GM12874 (cell line): ENCODE data around the gene CLEC5A.

Experiments
- TF ChIP-seq, protein P1 (sequence below): IDR thresholded peaks from 2 replicates; pipeline ENCODE4 v1.5.1; 2011; ENCODE audit warnings: low read depth, mild to moderate bottlenecking, control low read depth, low read length, moderate library complexity; ENCODE audit not compliant: insufficient read depth

Gene CLEC5A

DNA sequence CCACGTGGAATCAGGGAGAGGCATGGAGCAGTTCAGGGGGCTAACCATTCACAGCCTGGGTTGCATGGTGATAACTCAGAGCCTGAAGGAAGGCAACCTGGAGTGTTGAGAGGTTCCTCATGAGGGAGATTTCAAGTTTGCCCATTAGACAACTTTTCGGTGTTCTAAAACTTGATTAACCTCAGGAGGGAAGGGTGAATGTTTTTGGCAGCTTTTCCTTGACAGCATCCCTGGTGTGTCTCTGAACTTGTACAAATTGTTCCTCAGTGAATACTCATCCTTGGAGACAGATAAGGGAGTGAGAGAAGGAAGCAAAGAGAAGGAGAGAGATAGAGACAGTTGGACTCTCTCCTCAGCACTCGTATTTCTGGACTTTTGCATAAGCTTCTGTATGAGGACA is 30.7 kb downstream of the CLEC5A start, which contains the start of gene OR9A4:
OR9A4 (plus strand) TSS at position 301 of the 400 bp plus-strand sequence. CDS start 2,477 bp downstream, outside the sequence.
- TF ChIP-seq, protein P1, sequence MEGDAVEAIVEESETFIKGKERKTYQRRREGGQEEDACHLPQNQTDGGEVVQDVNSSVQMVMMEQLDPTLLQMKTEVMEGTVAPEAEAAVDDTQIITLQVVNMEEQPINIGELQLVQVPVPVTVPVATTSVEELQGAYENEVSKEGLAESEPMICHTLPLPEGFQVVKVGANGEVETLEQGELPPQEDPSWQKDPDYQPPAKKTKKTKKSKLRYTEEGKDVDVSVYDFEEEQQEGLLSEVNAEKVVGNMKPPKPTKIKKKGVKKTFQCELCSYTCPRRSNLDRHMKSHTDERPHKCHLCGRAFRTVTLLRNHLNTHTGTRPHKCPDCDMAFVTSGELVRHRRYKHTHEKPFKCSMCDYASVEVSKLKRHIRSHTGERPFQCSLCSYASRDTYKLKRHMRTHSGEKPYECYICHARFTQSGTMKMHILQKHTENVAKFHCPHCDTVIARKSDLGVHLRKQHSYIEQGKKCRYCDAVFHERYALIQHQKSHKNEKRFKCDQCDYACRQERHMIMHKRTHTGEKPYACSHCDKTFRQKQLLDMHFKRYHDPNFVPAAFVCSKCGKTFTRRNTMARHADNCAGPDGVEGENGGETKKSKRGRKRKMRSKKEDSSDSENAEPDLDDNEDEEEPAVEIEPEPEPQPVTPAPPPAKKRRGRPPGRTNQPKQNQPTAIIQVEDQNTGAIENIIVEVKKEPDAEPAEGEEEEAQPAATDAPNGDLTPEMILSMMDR = no peak

DNA sequence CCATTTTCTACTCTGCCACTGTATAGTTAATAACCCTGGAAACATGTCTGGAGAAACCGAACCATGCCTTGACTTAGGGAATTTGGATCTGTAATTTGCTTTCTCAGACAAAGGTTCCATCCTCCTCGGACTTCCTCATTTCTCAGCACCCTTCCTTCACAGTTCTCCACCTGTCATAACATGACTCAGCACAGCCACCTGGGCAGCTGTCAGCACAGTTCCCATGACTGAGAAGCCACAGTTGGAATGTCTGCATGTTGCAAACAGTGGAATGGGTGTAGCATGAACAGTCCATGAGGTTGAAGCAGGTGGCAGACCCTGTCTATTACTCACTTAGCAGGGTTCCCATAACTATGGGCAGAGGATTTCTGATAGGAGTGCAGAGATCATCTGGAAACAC is 31.2 kb downstream of the CLEC5A start:
- TF ChIP-seq, protein P1 = no peak

DNA sequence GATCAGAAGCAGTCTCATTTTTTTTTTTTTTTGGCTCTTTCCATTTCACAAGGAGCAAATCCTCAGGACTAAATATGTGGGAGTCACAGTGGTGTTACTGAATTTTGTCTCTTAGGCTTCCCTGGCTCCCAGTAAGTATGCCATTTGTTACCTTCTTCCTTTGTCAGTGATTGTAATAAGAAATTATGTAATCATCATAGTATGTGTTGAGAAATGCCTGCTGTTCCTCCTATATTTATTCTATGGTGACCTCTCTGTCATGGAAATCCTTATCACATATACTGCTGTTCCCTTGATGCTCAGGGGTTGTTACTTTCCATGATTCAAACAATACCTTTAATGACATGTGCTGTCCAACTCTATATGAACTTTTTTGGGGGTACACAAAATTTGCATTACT is 35.4 kb downstream of the CLEC5A start:
- TF ChIP-seq, protein P1 = no peak

DNA sequence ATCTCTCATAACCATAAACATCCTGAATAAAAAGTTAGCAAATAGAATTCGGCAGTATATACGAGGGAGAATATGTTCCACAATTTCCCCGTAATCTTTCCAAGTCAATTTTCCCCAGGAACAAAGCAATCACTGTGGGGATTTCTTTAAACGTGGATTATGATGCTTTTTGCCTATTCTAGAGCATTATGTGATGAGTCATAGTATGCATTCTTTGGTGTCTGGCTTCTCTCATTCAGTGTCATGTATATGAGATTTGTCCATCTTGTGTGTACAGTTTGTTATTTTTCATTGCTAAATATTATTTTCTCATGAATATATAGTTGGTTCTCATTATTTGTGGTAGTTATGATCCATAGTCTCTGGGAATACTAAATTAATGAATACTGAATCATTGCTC is 40.5 kb downstream of the CLEC5A start:
- TF ChIP-seq, protein P1 = no peak

DNA sequence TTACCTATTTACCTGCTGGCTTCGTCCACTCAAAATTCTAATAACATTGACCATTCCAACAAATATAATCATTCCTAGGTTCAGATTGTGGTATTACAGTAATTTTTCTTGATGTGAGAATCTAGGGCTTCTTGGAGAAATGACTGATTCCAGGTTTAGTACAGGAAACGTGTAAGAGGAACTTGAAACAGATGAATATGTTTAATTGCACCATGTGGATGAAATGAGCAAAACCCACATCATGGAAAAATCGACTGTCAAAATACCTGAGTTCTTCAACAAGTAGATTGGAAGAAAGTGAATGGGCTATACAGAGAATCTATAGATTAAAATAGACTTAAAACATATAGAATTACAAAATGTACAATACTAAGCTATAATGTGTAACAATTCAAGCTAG is 55.4 kb downstream of the CLEC5A start:
- TF ChIP-seq, protein P1 = no peak

DNA sequence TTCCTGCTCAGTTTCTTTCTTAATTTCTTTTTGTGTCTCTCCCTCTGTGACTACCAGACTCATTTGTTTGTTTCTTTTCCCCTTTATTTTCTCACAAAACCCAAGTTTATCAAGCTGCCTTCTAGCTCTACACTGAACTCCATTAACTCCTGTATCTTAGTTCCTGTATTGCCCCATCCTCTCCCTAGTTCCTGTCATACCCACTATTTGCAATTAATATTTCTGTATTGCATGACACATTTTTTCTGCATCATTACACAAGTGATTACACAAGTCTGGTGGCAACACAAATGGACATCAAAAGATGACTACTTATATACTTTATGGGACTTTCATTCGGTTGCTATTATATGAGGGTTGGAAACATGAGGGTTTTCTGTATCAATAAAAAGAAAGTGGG is 57.5 kb downstream of the CLEC5A start:
- TF ChIP-seq, protein P1 = no peak

DNA sequence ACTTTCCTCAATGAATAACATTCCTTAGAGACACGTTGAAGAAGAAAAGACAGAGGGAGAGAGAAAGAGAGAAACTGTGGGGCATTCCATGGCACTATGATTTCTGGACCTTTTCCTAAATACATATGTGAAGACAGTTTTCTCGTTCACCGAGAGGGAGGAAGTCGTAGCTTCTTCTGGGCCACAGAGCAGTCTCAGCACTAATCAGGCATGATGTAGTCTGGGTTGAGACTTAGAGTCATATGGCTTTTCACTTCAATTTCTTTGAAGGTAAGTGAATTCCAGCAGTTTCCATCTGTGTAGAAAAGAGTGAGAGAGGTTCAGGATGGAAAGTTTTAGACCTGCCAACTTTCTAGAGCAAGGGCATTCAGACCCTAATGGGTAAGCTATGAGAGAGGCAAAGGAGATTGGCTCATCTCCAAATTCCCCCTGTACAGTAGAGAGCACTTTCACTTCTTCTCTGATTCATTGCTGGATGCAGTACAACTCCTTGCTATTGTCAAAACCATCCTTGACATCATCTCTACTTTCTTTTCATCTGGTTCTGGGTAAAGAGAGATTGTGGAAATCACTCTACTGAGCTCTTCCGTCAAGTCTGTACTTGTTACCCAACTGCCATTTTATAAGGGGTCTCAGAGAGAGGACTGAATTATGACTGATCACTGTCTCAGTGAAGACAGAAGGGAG is 62.1 kb downstream of the CLEC5A start:
- TF ChIP-seq, protein P1 = no peak
